ENCODE results near the gene ZBTB42. TPM values are rescaled to one million over a fixed set of nuclear protein-coding genes. Genes with fewer than 3 reads are reported as not detected.
A peak's percentile ranks its signal among the peaks of the same experiment; 100 is the strongest.

ZBTB42 gene
- total RNA-seq, 1 donor from 2014 or later, result 5.7 TPM

- intact Hi-C loops (cut with micrococcal nuclease), result no loop called here
- Histone ChIP-seq H3K36me3 (peaks cover 43% of the 10 kb centered on the region), H3K4me3 (no peak overlapping the region), H3K27ac (replicated peaks) (no peak overlapping the region), H3K27me3 (ENCODE audit: low read depth) (no peaks in the 10 kb centered on the region), H3K9me3 (replicated peaks) (no peaks in the 10 kb centered on the region), H3K4me1 (peaks cover 87% of the 10 kb centered on the region)
- no peak for TF ChIP-seq CTCF (IDR thresholded peaks at IDR 0.05; ENCODE audit: borderline replicate concordance)
- no peak for DNase-seq
Observed at GRCh38 chr14:104788873-104789663, 11.8 kb upstream of the ZBTB42 start.

- Histone ChIP-seq H3K4me1 (peaks cover 93% of the 10 kb centered on the region), H3K27me3 (ENCODE audit: low read depth) (no peaks in the 10 kb centered on the region), H3K4me3 (no peak overlapping the region), H3K27ac (replicated peaks) (no peak overlapping the region), H3K9me3 (replicated peaks) (no peaks in the 10 kb centered on the region), H3K36me3 (peaks cover 43% of the 10 kb centered on the region)
- intact Hi-C loops (cut with micrococcal nuclease), result no loop called here
- DNase-seq, result no peak
- no peak for TF ChIP-seq CTCF (IDR thresholded peaks at IDR 0.05; ENCODE audit: borderline replicate concordance)
Observed at GRCh38 chr14:104789752-104790743, 10.9 kb upstream of the ZBTB42 start.

- intact Hi-C loops (cut with micrococcal nuclease), result no loop called here
- no peak overlapping the region for H3K4me3 ChIP-seq
Observed at GRCh38 chr14:104791425-104791824, 9.5 kb upstream of the ZBTB42 start.

GRCh38 chr14:104792101-104792884 lies 8.6 kb upstream of the ZBTB42 start:
- Histone ChIP-seq H3K9me3 (replicated peaks) (no peaks in the 10 kb centered on the region), H3K27ac (replicated peaks) (peak overlapping the region; percentile 73), H3K36me3 (peaks cover 42% of the 10 kb centered on the region), H3K27me3 (ENCODE audit: low read depth) (no peaks in the 10 kb centered on the region), H3K4me3 (no peak overlapping the region), H3K4me1 (peaks cover 89% of the 10 kb centered on the region)
- intact Hi-C loops (cut with micrococcal nuclease), result no loop called here
- no peak for TF ChIP-seq CTCF (IDR thresholded peaks at IDR 0.05; ENCODE audit: borderline replicate concordance)
- DNase-seq, result peak; percentile 76

More at GRCh38 chr14:104791425-104791824, 9.5 kb upstream of the ZBTB42 start:
- H3K9me3 ChIP-seq (replicated peaks), result no peaks in the 10 kb centered on the region
- H3K36me3 ChIP-seq, result peaks cover 43% of the 10 kb centered on the region
- peak overlapping the region; percentile 73 for H3K27ac ChIP-seq (replicated peaks)
- TF ChIP-seq CTCF (IDR thresholded peaks at IDR 0.05; ENCODE audit: borderline replicate concordance), result no peak
- DNase-seq, result no peak
- no peaks in the 10 kb centered on the region for H3K27me3 ChIP-seq (ENCODE audit: low read depth)
- H3K4me1 ChIP-seq, result peaks cover 89% of the 10 kb centered on the region
